ENCODE data around the gene KRTAP9-9. TPM values are rescaled to one million over a fixed set of nuclear protein-coding genes. Genes with fewer than 3 reads are reported as not detected.

The KRTAP9-9 gene
- total and polyA plus RNA-seq, 2 donors (not counting 1 experiment from before 2014, with no cell fraction given) = not detected

GRCh38 chr17:41301916-41302901 is 47.0 kb downstream of the KRTAP9-9 start, which contains the start of gene KRTAP29-1:
Gene KRTAP29-1, minus strand, starts transcription at chr17:41302851. Its CDS starts 0 bp downstream, at chr17:41302851.
- no peak within 1 kb of the TSS for H3K27ac Mint-ChIP-seq

DNA sequence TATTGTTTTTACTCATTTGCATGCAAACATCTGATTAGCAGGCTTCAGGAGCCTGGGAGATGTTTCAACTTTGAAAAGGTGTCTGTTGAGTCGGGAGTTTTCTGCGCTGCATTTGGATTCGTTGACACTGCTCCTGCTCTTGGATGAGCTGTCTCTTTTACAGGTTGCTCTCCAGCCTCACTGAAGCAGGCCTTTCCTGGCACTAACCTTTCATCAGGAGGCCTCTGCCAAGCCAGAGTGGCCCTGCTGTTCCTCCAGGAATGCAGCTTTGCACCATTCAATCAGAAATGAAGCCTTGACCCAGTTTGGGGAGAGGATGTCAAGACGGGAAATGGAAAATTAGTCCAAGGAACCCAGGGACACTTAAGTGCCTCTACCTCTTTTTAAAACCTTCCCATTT is 47.8 kb downstream of the KRTAP9-9 start:
- H3K27ac Mint-ChIP-seq = no peak overlapping the region
- Histone ChIP-seq H4K20me1 (ENCODE audit: control insufficient read depth, insufficient read depth, low read length, poor library complexity, severe bottlenecking) (no peaks in the 10 kb centered on the region), H3K79me2 (ENCODE audit: control insufficient read depth, insufficient read depth, low read length) (no peaks in the 10 kb centered on the region), H2AFZ (ENCODE audit: insufficient read depth, low read depth, low read length, poor library complexity, severe bottlenecking) (no peak overlapping the region), H3K36me3 (replicated peaks in 1 of 2; ENCODE audit: control extremely low read depth in 1 of 2, control insufficient read depth in 1 of 2, extremely low read depth in 1 of 2, insufficient read depth in 2 of 2, low read length in 1 of 2) (no peaks in the 10 kb centered on the region), H3K4me1 (ENCODE audit: control insufficient read depth in 2 of 2, insufficient read depth in 2 of 2, low read length in 2 of 2) (peaks cover 18 to 19% of the 10 kb centered on the region in 2 donors), H3K27me3 (replicated peaks in 1 of 4; ENCODE audit: control extremely low read depth in 1 of 4, control insufficient read depth in 3 of 4, insufficient read depth in 4 of 4, low read length in 3 of 4) (no peaks in the 10 kb centered on the region), H3K4me2 (replicated peaks; ENCODE audit: low read depth, low read length, poor library complexity, severe bottlenecking) (no peak overlapping the region), H3K9me3 (ENCODE audit: control extremely low read depth in 1 of 3, control insufficient read depth in 2 of 3, insufficient read depth in 1 of 3, low read length in 2 of 3) (no peaks in the 10 kb centered on the region), H3K9ac (ENCODE audit: low read length) (no peak overlapping the region), H3K4me3 (ENCODE audit: control extremely low read depth in 1 of 5, extremely low read depth in 1 of 5, insufficient read depth in 1 of 5, low read depth in 2 of 5, low read length in 4 of 5) (no peak overlapping the region), H3K27ac (ENCODE audit: low read length in 2 of 2) (no peak overlapping the region)
- TF ChIP-seq EZH2 (IDR thresholded peaks at IDR 0.05; ENCODE audit: borderline replicate concordance, insufficient read depth, low read depth, low read length, poor library complexity, severe bottlenecking) (no peak), CTCF (IDR thresholded peaks at IDR 0.05) (no peak)
- H3K4me1 Mint-ChIP-seq = peaks cover 25% of the 10 kb centered on the region
- 100% methylated on average over 3 of the region's 4 CpGs for WGBS (ENCODE audit: insufficient coverage)
- POLR2A ChIA-PET = no interaction called here
- DNase-seq = no peak
- intact Hi-C loops (cut with micrococcal nuclease) = no loop called here
- H3K27me3 Mint-ChIP-seq = peaks cover 10% of the 10 kb centered on the region
- CTCF ChIA-PET = interaction anchor here (1.4 kb wide), 1 partner anchor 11 kb away, joined by 4 read pairs; no protein-coding TSS in a partner anchor
- no peak overlapping the region for H3K4me3 Mint-ChIP-seq
- peaks cover 2% of the 10 kb centered on the region for H3K9me3 Mint-ChIP-seq (ENCODE audit: insufficient read depth)
- no peak for ATAC-seq (ENCODE audit: low read depth)

More at GRCh38 chr17:41301916-41302901, 47.0 kb downstream of the KRTAP9-9 start, which contains the start of gene KRTAP29-1:
- Mint-ChIP-seq H3K9me3 (ENCODE audit: insufficient read depth) (peaks cover 2% of the 10 kb centered on the region), H3K4me3 (no peak within 1 kb of the TSS), H3K27me3 (peaks cover 10% of the 10 kb centered on the region), H3K4me1 (peaks cover 17% of the 10 kb centered on the region)
- TF ChIP-seq EZH2 (IDR thresholded peaks at IDR 0.05; ENCODE audit: borderline replicate concordance, insufficient read depth, low read depth, low read length, poor library complexity, severe bottlenecking) = no peak
- CTCF ChIA-PET = interaction anchor here (1.4 kb wide), 1 partner anchor 12 kb away, joined by 4 read pairs; no protein-coding TSS in a partner anchor
- POLR2A ChIA-PET = no interaction called here
- 83% methylated on average over 11 of the region's 11 CpGs for WGBS (ENCODE audit: insufficient coverage)
- no peaks in the 10 kb centered on the region for H3K27me3 ChIP-seq (replicated peaks in 1 of 4; ENCODE audit: control extremely low read depth in 1 of 4, control insufficient read depth in 3 of 4, insufficient read depth in 4 of 4, low read length in 3 of 4)
- H3K4me2 ChIP-seq (replicated peaks; ENCODE audit: low read depth, low read length, poor library complexity, severe bottlenecking) = no peak within 1 kb of the TSS
- no peak within 1 kb of the TSS for H2AFZ ChIP-seq (ENCODE audit: insufficient read depth, low read depth, low read length, poor library complexity, severe bottlenecking)
- no peaks in the 10 kb centered on the region for H3K79me2 ChIP-seq (ENCODE audit: control insufficient read depth, insufficient read depth, low read length)
- no peaks in the 10 kb centered on the region for H3K9me3 ChIP-seq (ENCODE audit: control extremely low read depth in 1 of 3, control insufficient read depth in 2 of 3, insufficient read depth in 1 of 3, low read length in 2 of 3)
- peaks cover 11 to 12% of the 10 kb centered on the region in 2 donors for H3K4me1 ChIP-seq (ENCODE audit: control insufficient read depth in 2 of 2, insufficient read depth in 2 of 2, low read length in 2 of 2)
- no peak within 1 kb of the TSS for H3K27ac ChIP-seq (ENCODE audit: low read length in 2 of 2)
- DNase-seq = no peak
- ATAC-seq (ENCODE audit: low read depth) = no peak
- no peaks in the 10 kb centered on the region for H4K20me1 ChIP-seq (ENCODE audit: control insufficient read depth, insufficient read depth, low read length, poor library complexity, severe bottlenecking)
- H3K36me3 ChIP-seq (replicated peaks in 1 of 2; ENCODE audit: control extremely low read depth in 1 of 2, control insufficient read depth in 1 of 2, extremely low read depth in 1 of 2, insufficient read depth in 2 of 2, low read length in 1 of 2) = no peaks in the 10 kb centered on the region
- no peak within 1 kb of the TSS for H3K9ac ChIP-seq (ENCODE audit: low read length)
- intact Hi-C loops (cut with micrococcal nuclease) = no loop called here
- no peak within 1 kb of the TSS for H3K4me3 ChIP-seq (ENCODE audit: control extremely low read depth in 1 of 5, extremely low read depth in 1 of 5, insufficient read depth in 1 of 5, low read depth in 2 of 5, low read length in 4 of 5)

Data from B cell (primary cell).